ENCODE results near the gene PTP4A2.

DNA sequence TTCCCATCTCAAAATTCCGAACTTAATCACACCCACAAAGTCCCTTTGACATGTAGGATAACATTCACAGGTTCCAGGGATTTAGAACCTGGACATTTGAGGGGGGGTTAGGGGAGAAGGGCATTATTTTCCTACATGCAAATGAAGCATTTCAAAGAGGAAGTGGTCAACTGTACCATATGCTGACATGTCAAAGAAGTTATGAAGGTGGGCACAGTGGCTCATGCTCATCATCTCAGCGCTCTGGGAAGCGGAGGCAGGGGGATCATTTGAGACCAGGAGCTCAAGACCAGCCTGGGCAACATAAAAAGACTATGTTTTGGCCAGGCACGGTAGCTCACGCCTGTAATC is 35.7 kb downstream of the PTP4A2 start:
- TF ChIP-seq, protein P1, sequence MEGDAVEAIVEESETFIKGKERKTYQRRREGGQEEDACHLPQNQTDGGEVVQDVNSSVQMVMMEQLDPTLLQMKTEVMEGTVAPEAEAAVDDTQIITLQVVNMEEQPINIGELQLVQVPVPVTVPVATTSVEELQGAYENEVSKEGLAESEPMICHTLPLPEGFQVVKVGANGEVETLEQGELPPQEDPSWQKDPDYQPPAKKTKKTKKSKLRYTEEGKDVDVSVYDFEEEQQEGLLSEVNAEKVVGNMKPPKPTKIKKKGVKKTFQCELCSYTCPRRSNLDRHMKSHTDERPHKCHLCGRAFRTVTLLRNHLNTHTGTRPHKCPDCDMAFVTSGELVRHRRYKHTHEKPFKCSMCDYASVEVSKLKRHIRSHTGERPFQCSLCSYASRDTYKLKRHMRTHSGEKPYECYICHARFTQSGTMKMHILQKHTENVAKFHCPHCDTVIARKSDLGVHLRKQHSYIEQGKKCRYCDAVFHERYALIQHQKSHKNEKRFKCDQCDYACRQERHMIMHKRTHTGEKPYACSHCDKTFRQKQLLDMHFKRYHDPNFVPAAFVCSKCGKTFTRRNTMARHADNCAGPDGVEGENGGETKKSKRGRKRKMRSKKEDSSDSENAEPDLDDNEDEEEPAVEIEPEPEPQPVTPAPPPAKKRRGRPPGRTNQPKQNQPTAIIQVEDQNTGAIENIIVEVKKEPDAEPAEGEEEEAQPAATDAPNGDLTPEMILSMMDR (IDR thresholded peaks at IDR 0.05): no peak
- TF ChIP-seq POLR2AphosphoS5 (IDR thresholded peaks at IDR 0.05) (no peak), POLR2A (IDR thresholded peaks at IDR 0.05; ENCODE audit: low read depth) (no peak), EP300 (IDR thresholded peaks at IDR 0.05) (no peak)
